Skeletal muscle satellite cell (primary cell): ENCODE data around the gene KCP.
A peak's percentile ranks its signal among the peaks of the same experiment; 100 is the strongest.

Experiments used
- H3K27me3 ChIP-seq: 2 replicates; pipeline ENCODE4 v1.7.0; 2013; ENCODE audit warnings: low read length; ENCODE audit not compliant: control insufficient read depth, insufficient read depth
- H3K36me3 ChIP-seq: 2 replicates; pipeline ENCODE4 v1.7.0; 2013; ENCODE audit warnings: mild to moderate bottlenecking, control low read depth, low read length; ENCODE audit not compliant: insufficient read depth
- H3K4me1 ChIP-seq: 2 replicates; pipeline ENCODE4 v1.7.0; 2013; ENCODE audit warnings: low read length; ENCODE audit not compliant: control insufficient read depth, insufficient read depth
- H3K4me2 ChIP-seq: 2 replicates; pipeline ENCODE4 v1.7.0; 2013; ENCODE audit warnings: mild to moderate bottlenecking, low read length
- H3K4me3 ChIP-seq: 2 replicates; pipeline ENCODE4 v1.7.0; 2013; ENCODE audit warnings: low read length
- H3K9ac ChIP-seq: 2 replicates; pipeline ENCODE4 v1.7.0; 2013; ENCODE audit warnings: mild to moderate bottlenecking, low read depth, low read length, moderate library complexity
- H3K9me3 ChIP-seq: replicated peaks from 2 replicates; pipeline ENCODE4 v1.7.0; 2013; ENCODE audit warnings: mild to moderate bottlenecking, control low read depth, low read length

The KCP gene

DNA sequence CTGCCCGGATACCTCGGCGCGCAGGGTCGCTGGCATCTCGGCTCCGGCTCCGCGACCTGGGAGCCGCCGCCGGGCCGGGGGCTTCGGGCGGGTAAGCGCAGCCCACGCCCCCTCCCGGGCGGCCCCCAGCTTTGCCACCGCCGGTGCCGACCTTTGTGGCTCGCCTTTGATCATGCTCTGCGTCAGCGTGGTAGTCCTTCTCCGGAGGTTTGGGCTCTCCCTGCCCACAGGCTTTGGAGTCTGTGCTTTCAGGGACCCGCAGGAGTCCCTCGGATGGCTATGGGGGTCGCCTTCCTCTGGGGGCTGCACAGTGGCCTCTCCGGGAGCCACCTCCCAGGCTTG, 40.6 kb downstream of the KCP start:
- peaks cover 11% of the 10 kb centered on the region for H3K4me1 ChIP-seq
- H3K9me3 ChIP-seq, result no peaks in the 10 kb centered on the region
- peak overlapping the region; percentile 92 for H3K4me2 ChIP-seq
- no peak overlapping the region for H3K9ac ChIP-seq
- peak overlapping the region; percentile 66 for H3K4me3 ChIP-seq
- H3K27me3 ChIP-seq, result peaks cover 22% of the 10 kb centered on the region
- peaks cover 20% of the 10 kb centered on the region for H3K36me3 ChIP-seq

GRCh38 chr7:128869138-128869943, 41.2 kb downstream of the KCP start:
- H3K4me2 ChIP-seq, result peak overlapping the region; percentile 92
- H3K9me3 ChIP-seq, result no peaks in the 10 kb centered on the region
- no peak overlapping the region for H3K9ac ChIP-seq
- peaks cover 11% of the 10 kb centered on the region for H3K4me1 ChIP-seq
- H3K4me3 ChIP-seq, result peak overlapping the region; percentile 66
- H3K27me3 ChIP-seq, result peaks cover 22% of the 10 kb centered on the region
- peaks cover 24% of the 10 kb centered on the region for H3K36me3 ChIP-seq

DNA sequence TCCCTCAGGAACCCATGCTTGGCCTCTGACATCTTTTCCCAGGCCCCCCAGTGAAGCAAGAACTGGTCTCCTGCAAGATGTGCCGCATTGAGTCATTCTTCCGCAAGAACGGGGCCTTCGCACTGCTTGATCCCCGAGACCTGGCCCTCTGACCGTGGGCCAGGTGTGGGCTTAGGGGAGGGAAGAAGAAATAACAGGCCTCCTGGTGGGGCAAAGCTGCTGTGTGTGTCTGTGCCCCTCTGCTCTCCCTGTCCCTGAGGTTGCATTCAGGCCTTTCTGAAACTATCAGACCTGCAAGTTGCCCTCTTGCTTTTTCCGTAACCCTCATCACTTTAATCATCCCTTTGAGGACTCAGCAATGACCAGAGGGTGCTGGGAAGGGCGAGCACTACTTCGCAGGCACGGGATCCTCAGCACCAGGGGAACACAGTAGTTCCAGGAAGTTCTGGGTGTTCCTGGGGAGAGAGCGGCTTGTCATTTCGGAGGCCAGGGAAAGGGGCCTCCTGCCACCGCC, 41.8 kb downstream of the KCP start:
- Histone ChIP-seq H3K9me3 (no peaks in the 10 kb centered on the region), H3K27me3 (peaks cover 22% of the 10 kb centered on the region), H3K4me2 (peak overlapping the region; percentile 92), H3K4me1 (peaks cover 14% of the 10 kb centered on the region), H3K4me3 (peak overlapping the region; percentile 66), H3K36me3 (peaks cover 24% of the 10 kb centered on the region), H3K9ac (no peak overlapping the region)

- H3K27me3 ChIP-seq, result peaks cover 22% of the 10 kb centered on the region
- H3K9ac ChIP-seq, result no peak overlapping the region
- H3K9me3 ChIP-seq, result no peaks in the 10 kb centered on the region
- H3K36me3 ChIP-seq, result peaks cover 24% of the 10 kb centered on the region
- H3K4me2 ChIP-seq, result no peak overlapping the region
- peaks cover 16% of the 10 kb centered on the region for H3K4me1 ChIP-seq
- no peak overlapping the region for H3K4me3 ChIP-seq
Observed at GRCh38 chr7:128867842-128868623, 42.5 kb downstream of the KCP start.

DNA sequence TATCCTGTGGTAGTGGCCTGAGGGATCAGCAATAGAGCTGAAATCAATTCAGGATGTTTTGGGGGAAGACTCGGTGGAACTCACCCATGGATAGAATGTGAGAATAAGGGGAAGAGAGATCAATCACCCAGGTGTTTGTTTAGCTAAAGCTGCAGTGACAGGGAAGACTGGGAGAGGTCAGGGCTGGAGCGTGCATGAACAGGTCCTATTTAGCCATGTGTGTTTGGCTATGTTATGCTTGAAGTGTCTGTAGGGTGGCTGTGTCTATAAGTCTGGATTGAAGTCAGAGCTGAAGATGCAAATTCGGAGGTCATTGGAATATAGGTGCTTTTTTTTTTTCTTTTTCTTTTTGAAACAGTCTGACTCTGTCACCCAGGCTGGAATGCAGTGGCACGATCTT, 43.3 kb downstream of the KCP start:
- Histone ChIP-seq H3K27me3 (peaks cover 18% of the 10 kb centered on the region), H3K9me3 (no peaks in the 10 kb centered on the region), H3K36me3 (peaks cover 24% of the 10 kb centered on the region), H3K4me3 (no peak overlapping the region), H3K4me1 (peaks cover 16% of the 10 kb centered on the region), H3K9ac (no peak overlapping the region), H3K4me2 (no peak overlapping the region)

DNA sequence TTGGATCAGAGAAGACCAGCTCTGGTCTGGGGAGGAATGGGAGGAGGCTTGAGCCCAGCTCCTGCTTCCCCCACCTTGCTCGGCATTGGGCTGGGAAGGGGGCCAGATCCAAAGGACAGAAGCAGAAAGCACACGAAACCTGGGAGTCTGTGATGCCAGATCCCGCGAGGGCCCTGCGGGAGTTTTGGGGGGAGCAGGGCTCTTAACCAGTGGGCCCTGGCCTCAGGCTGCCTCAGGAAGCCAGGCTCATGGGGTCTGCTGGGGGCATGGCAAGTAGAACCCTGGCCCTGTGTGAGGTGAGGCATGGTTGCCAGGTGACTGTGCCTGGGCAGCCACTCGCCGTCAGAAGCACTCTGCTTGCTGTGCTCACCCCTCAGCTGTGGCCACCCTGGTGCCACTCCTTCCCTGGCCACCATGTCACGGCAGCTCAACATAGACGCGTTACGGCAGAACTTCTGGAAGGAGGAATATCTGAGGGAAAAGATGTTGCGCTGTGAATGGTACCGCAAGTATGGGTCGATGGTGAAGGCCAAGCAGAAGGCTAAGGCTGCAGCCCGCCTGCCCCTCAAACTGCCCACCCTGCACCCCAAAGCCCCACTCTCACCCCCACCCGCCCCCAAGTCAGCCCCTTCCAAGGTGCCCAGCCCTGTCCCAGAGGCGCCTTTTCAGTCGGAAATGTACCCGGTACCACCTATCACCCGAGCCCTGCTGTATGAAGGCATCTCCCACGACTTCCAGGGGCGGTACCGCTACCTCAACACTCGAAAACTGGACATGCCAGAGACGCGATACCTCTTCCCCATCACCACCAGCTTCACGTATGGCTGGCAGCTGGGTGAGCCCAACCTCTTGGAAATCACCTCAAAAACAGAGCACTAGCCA, 44.3 kb downstream of the KCP start:
- Histone ChIP-seq H3K9me3 (no peaks in the 10 kb centered on the region), H3K4me1 (peaks cover 16% of the 10 kb centered on the region)

GRCh38 chr7:128865303-128865702, 45.2 kb downstream of the KCP start:
- no peaks in the 10 kb centered on the region for H3K9me3 ChIP-seq
- H3K4me3 ChIP-seq, result no peak overlapping the region
- peaks cover 24% of the 10 kb centered on the region for H3K36me3 ChIP-seq
- H3K9ac ChIP-seq, result no peak overlapping the region
- no peak overlapping the region for H3K4me2 ChIP-seq
- H3K4me1 ChIP-seq, result peaks cover 16% of the 10 kb centered on the region
- H3K27me3 ChIP-seq, result peaks cover 10% of the 10 kb centered on the region

More for the DNA sequence above, 44.3 kb downstream of the KCP start:
- H3K9ac ChIP-seq, result no peak overlapping the region
- no peak overlapping the region for H3K4me3 ChIP-seq
- no peak overlapping the region for H3K4me2 ChIP-seq
- peaks cover 24% of the 10 kb centered on the region for H3K36me3 ChIP-seq
- H3K27me3 ChIP-seq, result peaks cover 14% of the 10 kb centered on the region

GRCh38 chr7:128863433-128863989, 47.0 kb downstream of the KCP start:
- Histone ChIP-seq H3K4me1 (peaks cover 5% of the 10 kb centered on the region), H3K4me2 (peak overlapping the region; percentile 89), H3K9me3 (no peaks in the 10 kb centered on the region), H3K27me3 (no peaks in the 10 kb centered on the region), H3K36me3 (peaks cover 34% of the 10 kb centered on the region), H3K4me3 (peak overlapping the region; percentile 83), H3K9ac (peak overlapping the region; percentile 91)

GRCh38 chr7:128862571-128863432, 47.7 kb downstream of the KCP start, which contains the start of gene ATP6V1F:
TSS of gene ATP6V1F (plus strand) at chr7:128862856. CDS start at chr7:128862905, 49 bp downstream.
- H3K36me3 ChIP-seq, result peaks cover 37% of the 10 kb centered on the region
- H3K4me3 ChIP-seq, result peak within 1 kb of the TSS; percentile 83

DNA sequence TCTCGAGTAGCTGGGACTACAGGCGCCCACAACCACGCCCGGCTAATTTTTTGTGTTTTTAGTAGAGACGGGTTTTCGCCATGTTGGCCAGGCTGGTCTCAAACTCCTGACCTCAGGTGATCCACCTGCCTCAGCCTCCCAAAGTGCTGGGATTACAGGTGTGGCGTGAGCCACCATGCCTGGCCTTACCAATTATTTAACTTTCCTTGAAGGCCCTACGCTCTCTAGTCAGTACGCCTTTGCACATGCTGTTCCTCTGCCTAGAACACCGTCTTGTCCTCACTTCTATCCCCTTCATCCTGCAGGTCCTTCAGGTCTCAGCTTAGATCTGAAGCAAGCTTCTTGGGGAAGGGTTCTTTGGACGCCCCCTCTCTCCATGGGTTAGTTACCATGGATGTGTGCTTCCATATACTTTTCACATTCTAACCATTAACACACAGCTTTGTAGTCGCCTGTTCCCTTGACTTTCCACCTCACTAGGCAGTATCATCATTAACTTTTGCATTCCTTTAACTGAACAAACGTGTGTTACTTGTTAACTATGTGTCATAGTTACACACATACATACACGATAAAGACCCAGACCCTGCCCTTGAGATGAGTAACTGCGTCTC, 48.4 kb downstream of the KCP start:
- peaks cover 5% of the 10 kb centered on the region for H3K4me1 ChIP-seq
- peak overlapping the region; percentile 4 for H3K9ac ChIP-seq
- peak overlapping the region; percentile 89 for H3K4me2 ChIP-seq
- H3K36me3 ChIP-seq, result peaks cover 39% of the 10 kb centered on the region
- H3K4me3 ChIP-seq, result peak overlapping the region; percentile 83
- H3K9me3 ChIP-seq, result no peaks in the 10 kb centered on the region
- no peaks in the 10 kb centered on the region for H3K27me3 ChIP-seq

More at GRCh38 chr7:128862571-128863432, 47.7 kb downstream of the KCP start, which contains the start of gene ATP6V1F:
- Histone ChIP-seq H3K4me2 (peak within 1 kb of the TSS; percentile 89), H3K9me3 (no peaks in the 10 kb centered on the region), H3K9ac (peak within 1 kb of the TSS; percentile 91), H3K4me1 (peaks cover 5% of the 10 kb centered on the region), H3K27me3 (no peaks in the 10 kb centered on the region)
